WTC11 (cell line): ENCODE data around the gene YTHDF1.

Source experiments
- FOXJ3 ChIP-seq: sonication (generic); formaldehyde crosslinking; IDR thresholded peaks from 2 replicates; pipeline ENCODE4 v1.9.0; 2021; ENCODE audit warnings: missing genetic modification reagents, mild to moderate bottlenecking, borderline replicate concordance
- RELA ChIP-seq: sonication (generic); formaldehyde crosslinking; IDR thresholded peaks from 2 replicates; pipeline ENCODE4 v1.8.1; 2022; ENCODE audit warnings: missing genetic modification reagents, mild to moderate bottlenecking, borderline replicate concordance
- TF ChIP-seq, protein P1 (sequence below): sonication (generic); formaldehyde crosslinking; IDR thresholded peaks from 2 replicates; pipeline ENCODE4 v1.8.0; 2022; ENCODE audit warnings: mild to moderate bottlenecking, missing genetic modification reagents

GRCh38 chr20:63205896-63206295, 10.0 kb downstream of the YTHDF1 start:
- TF ChIP-seq, protein P1, sequence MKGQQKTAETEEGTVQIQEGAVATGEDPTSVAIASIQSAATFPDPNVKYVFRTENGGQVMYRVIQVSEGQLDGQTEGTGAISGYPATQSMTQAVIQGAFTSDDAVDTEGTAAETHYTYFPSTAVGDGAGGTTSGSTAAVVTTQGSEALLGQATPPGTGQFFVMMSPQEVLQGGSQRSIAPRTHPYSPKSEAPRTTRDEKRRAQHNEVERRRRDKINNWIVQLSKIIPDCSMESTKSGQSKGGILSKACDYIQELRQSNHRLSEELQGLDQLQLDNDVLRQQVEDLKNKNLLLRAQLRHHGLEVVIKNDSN = no peak
- TF ChIP-seq RELA (CRISPR knock-in tag) = no peak
- TF ChIP-seq FOXJ3 (CRISPR knock-in tag) = no peak
